IMR-90 (cell line): ENCODE data around the gene MRTFB. TPM values are rescaled to one million over a fixed set of nuclear protein-coding genes. Genes with fewer than 3 reads are reported as not detected.

Source experiments
- ATAC-seq: fragments of 200-7000 bp; cut with Tn5 transposase; 2 replicates; pipeline ENCODE4 v1.9.1; 2020; ENCODE audit warnings: low read depth, mild to moderate bottlenecking, moderate library complexity
- BruUV-seq: library from RNA; stranded (reverse); fragments of 400-500 nt; replicated peaks from 2 replicates; lab custom pipeline; 2021; lab: Mats Ljungman, UMichigan
- CTCF ChIA-PET: fragments of 300-600 bp; formaldehyde crosslinking; extraction: SDS; loops from one replicate; lab custom pipeline; 2021; ENCODE audit warnings: antibody characterized with exemption; lab: Yijun Ruan, JAX
- POLR2A ChIA-PET: fragments of 300-600 bp; sonication (Branson Sonifier 250); formaldehyde crosslinking; loops from one replicate; lab custom pipeline; 2022; ENCODE audit warnings: antibody characterized with exemption; ENCODE audit not compliant: unreplicated experiment; lab: Charles Lee
- DNase-seq: peaks from one replicate; pipeline ENCODE4 v3.0.0; 2013
- H2AFZ ChIP-seq: replicated peaks from 2 replicates; pipeline ENCODE3; 2013; ENCODE audit warnings: low read length, mild to moderate bottlenecking; ENCODE audit not compliant: poor library complexity
- H2AK5ac ChIP-seq: 2 replicates; pipeline ENCODE4 v1.6.1; 2013; ENCODE audit warnings: low read depth, low read length, inconsistent platforms
- H2AK9ac ChIP-seq: replicated peaks from 2 replicates; pipeline ENCODE3; 2013; ENCODE audit warnings: mild to moderate bottlenecking, low read depth, low read length, moderate library complexity; ENCODE audit not compliant: poor library complexity
- H2BK120ac ChIP-seq: 2 replicates; pipeline ENCODE4 v1.6.1; 2013; ENCODE audit warnings: low read depth, low read length, inconsistent platforms
- H2BK15ac ChIP-seq: 3 replicates; pipeline ENCODE4 v1.6.1; 2013; ENCODE audit warnings: low read depth, low read length, inconsistent platforms
- H2BK20ac ChIP-seq: 2 replicates; pipeline ENCODE4 v1.6.1; 2013; ENCODE audit warnings: low read depth, mild to moderate bottlenecking, inconsistent platforms, low read length, moderate library complexity
- H2BK5ac ChIP-seq: 2 replicates; pipeline ENCODE4 v1.6.1; 2013; ENCODE audit warnings: mild to moderate bottlenecking, low read depth, low read length, inconsistent platforms; ENCODE audit not compliant: poor library complexity, severe bottlenecking
- H3K14ac ChIP-seq: replicated peaks from 2 replicates; pipeline ENCODE4 v1.6.1; 2013; ENCODE audit warnings: low read depth, low read length, inconsistent platforms
- H3K18ac ChIP-seq: 2 replicates; pipeline ENCODE4 v1.6.1; 2013; ENCODE audit warnings: low read depth, low read length, control low read depth
- H3K23ac ChIP-seq: 2 replicates; pipeline ENCODE4 v1.6.1; 2013; ENCODE audit warnings: low read depth, low read length, inconsistent platforms
- H3K27ac ChIP-seq: 2 replicates; pipeline ENCODE4 v1.5.1; 2013; ENCODE audit warnings: mild to moderate bottlenecking, control low read depth, low read length; ENCODE audit not compliant: insufficient read depth
- H3K27me3 ChIP-seq: 2 replicates; pipeline ENCODE4 v1.6.1; 2013; ENCODE audit warnings: low read length; ENCODE audit not compliant: control insufficient read depth, insufficient read depth
- H3K36me3 ChIP-seq: 2 replicates; pipeline ENCODE4 v1.6.1; 2013; ENCODE audit warnings: low read length, mixed read lengths; ENCODE audit not compliant: control insufficient read depth, insufficient read depth
- H3K4ac ChIP-seq: 2 replicates; pipeline ENCODE4 v1.6.1; 2013; ENCODE audit warnings: low read depth, low read length, inconsistent platforms
- H3K4me1 ChIP-seq: 2 replicates; pipeline ENCODE4 v1.6.1; 2013; ENCODE audit warnings: low read length, mixed read lengths; ENCODE audit not compliant: control insufficient read depth, insufficient read depth
- H3K4me2 ChIP-seq: 2 replicates; pipeline ENCODE4 v1.6.1; 2013; ENCODE audit warnings: low read depth, mild to moderate bottlenecking, control low read depth, low read length, moderate library complexity
- H3K4me3 ChIP-seq: 2 replicates; pipeline ENCODE4 v1.5.1; 2013; ENCODE audit warnings: low read depth, mild to moderate bottlenecking, control low read depth, low read length, moderate library complexity; ENCODE audit not compliant: insufficient read depth
- H3K56ac ChIP-seq: 2 replicates; pipeline ENCODE4 v1.6.1; 2013; ENCODE audit warnings: low read length, inconsistent platforms; ENCODE audit not compliant: insufficient read depth; ENCODE audit errors: extremely low read depth
- H3K79me1 ChIP-seq, 2 experiments: 2 replicates each; pipeline ENCODE4 v1.6.1; 2013; ENCODE audit warnings: low read length in 2 of 2, inconsistent platforms in 1 of 2, low read depth in 1 of 2
- H3K9ac ChIP-seq: 2 replicates; pipeline ENCODE4 v1.6.1; 2013; ENCODE audit warnings: low read depth, low read length, control low read depth
- H3K9me1 ChIP-seq: 2 replicates; pipeline ENCODE4 v1.6.1; 2013; ENCODE audit warnings: low read length, inconsistent platforms; ENCODE audit not compliant: insufficient read depth
- H3K9me3 ChIP-seq: 2 replicates; pipeline ENCODE4 v1.6.1; 2013; ENCODE audit warnings: low read length; ENCODE audit not compliant: control insufficient read depth, insufficient read depth
- H4K20me1 ChIP-seq: 2 replicates; pipeline ENCODE4 v1.6.1; 2013; ENCODE audit warnings: low read length, inconsistent platforms; ENCODE audit not compliant: insufficient read depth
- H4K5ac ChIP-seq: 2 replicates; pipeline ENCODE4 v1.6.1; 2013; ENCODE audit warnings: mild to moderate bottlenecking, low read depth, low read length, control low read depth
- H4K8ac ChIP-seq, 2 experiments: 2 replicates each; pipeline ENCODE4 v1.6.1; 2013; ENCODE audit warnings: low read depth in 2 of 2, low read length in 2 of 2, control low read depth in 1 of 2, inconsistent platforms in 1 of 2
- H4K91ac ChIP-seq: 2 replicates; pipeline ENCODE4 v1.6.1; 2013; ENCODE audit warnings: low read depth, low read length, inconsistent platforms; ENCODE audit not compliant: insufficient read depth
- BHLHE40 ChIP-seq: fragments of 150-350 bp; IDR thresholded peaks from 2 replicates; pipeline ENCODE4 v1.6.1; 2016; ENCODE audit warnings: mild to moderate bottlenecking, low read depth, low read length
- CEBPB ChIP-seq: IDR thresholded peaks from 2 replicates; pipeline ENCODE4 v1.6.1; 2012; ENCODE audit warnings: low read depth, low read length, improper control_type of control experiment
- CHD1 ChIP-seq: IDR thresholded peaks from 2 replicates; pipeline ENCODE4 v1.6.1; 2012; ENCODE audit warnings: low read depth, low read length, improper control_type of control experiment
- CTCF ChIP-seq: conservative IDR thresholded peaks from 2 replicates; pipeline ENCODE4 v1.5.1; 2012; ENCODE audit warnings: mild to moderate bottlenecking, low read depth, low read length, improper control_type of control experiment
- ELK1 ChIP-seq: fragments of 150-350 bp; IDR thresholded peaks from 2 replicates; pipeline ENCODE4 v1.6.1; 2016; ENCODE audit warnings: low read depth, mild to moderate bottlenecking, low read length, moderate library complexity, borderline replicate concordance
- FOS ChIP-seq: fragments of 150-350 bp; IDR thresholded peaks from 2 replicates; pipeline ENCODE4 v1.6.1; 2016; ENCODE audit warnings: low read depth, low read length
- MAFK ChIP-seq: IDR thresholded peaks from 2 replicates; pipeline ENCODE4 v1.6.1; 2012; ENCODE audit warnings: low read depth, low read length, improper control_type of control experiment
- MAZ ChIP-seq: IDR thresholded peaks from 2 replicates; pipeline ENCODE4 v1.6.1; 2012; ENCODE audit warnings: low read depth, mild to moderate bottlenecking, low read length, improper control_type of control experiment, moderate library complexity, borderline replicate concordance
- MXI1 ChIP-seq: IDR thresholded peaks from 2 replicates; pipeline ENCODE4 v1.6.1; 2012; ENCODE audit warnings: low read depth, mild to moderate bottlenecking, low read length, moderate library complexity, borderline replicate concordance
- NFE2L2 ChIP-seq: fragments of 150-350 bp; IDR thresholded peaks from 2 replicates; pipeline ENCODE4 v1.6.1; 2016; ENCODE audit warnings: low read depth, mild to moderate bottlenecking, low read length
- POLR2A ChIP-seq: IDR thresholded peaks from 2 replicates; pipeline ENCODE4 v1.6.1; 2012; ENCODE audit warnings: mild to moderate bottlenecking, low read depth, low read length
- RAD21 ChIP-seq: IDR thresholded peaks from 2 replicates; pipeline ENCODE4 v1.6.1; 2012; ENCODE audit warnings: low read length, improper control_type of control experiment
- RCOR1 ChIP-seq: IDR thresholded peaks from 2 replicates; pipeline ENCODE4 v1.6.1; 2012; ENCODE audit warnings: mild to moderate bottlenecking, low read length, improper control_type of control experiment; ENCODE audit not compliant: insufficient replicate concordance
- RFX5 ChIP-seq: IDR thresholded peaks from 2 replicates; pipeline ENCODE4 v1.8.0; 2012; ENCODE audit warnings: low read depth, mild to moderate bottlenecking, low read length, moderate library complexity
- SMC3 ChIP-seq: fragments of 150-350 bp; IDR thresholded peaks from 2 replicates; pipeline ENCODE4 v1.6.1; 2016; ENCODE audit warnings: low read depth, mild to moderate bottlenecking, antibody characterized with exemption, low read length, moderate library complexity
- USF2 ChIP-seq: fragments of 150-350 bp; IDR thresholded peaks from 2 replicates; pipeline ENCODE4 v1.6.1; 2017; ENCODE audit warnings: mild to moderate bottlenecking, antibody characterized with exemption, low read length, low read depth
- dilution Hi-C: fragments of 300-500 bp; cut with HindIII; formaldehyde crosslinking; loops from one replicate; pipeline ENCODE4 v1.14.3; 2018; ENCODE audit warnings: low sequenced_read_pairs; ENCODE audit not compliant: unreplicated experiment
- in situ Hi-C: fragments of 300-500 bp; cut with MboI; formaldehyde crosslinking; loops from 3 replicates; pipeline ENCODE4 v1.14.3; 2019; ENCODE audit warnings: low sequenced_read_pairs, inconsistent platforms, mixed read lengths
- intact Hi-C: fragments of 100-400 bp; cut with micrococcal nuclease; formaldehyde crosslinking; loops from 2 replicates; pipeline ENCODE4 v1.10.0; 2022
- polyA plus RNA-seq, 3 experiments: library from polyadenylated mRNA; depleted of rRNA; stranded (reverse); fragments of >200 nt; gene quantifications; 2 replicates each; pipeline ENCODE4 v1.2.3, GENCODE V29; 2012; ENCODE audit warnings: low replicate concordance in 1 of 3
- total RNA-seq: library from RNA; depleted of rRNA; stranded (reverse); fragments of >200 nt; gene quantifications from 2 replicates; pipeline ENCODE4 v1.2.3, GENCODE V29; 2012

The MRTFB gene
- total and polyA plus RNA-seq, 2 of the 4 experiments (the other 2 are of a cell fraction), result 4.4 to 5.4 TPM

- Histone ChIP-seq H3K79me1 (no peaks in the 10 kb centered on the region), H2BK20ac (no peak overlapping the region), H2AK5ac (no peak overlapping the region), H3K9me1 (no peaks in the 10 kb centered on the region; the same call in 1 of the 2 replicates), H2AK9ac (no peak overlapping the region), H3K23ac (no peak overlapping the region), H2AFZ (no peak overlapping the region), H3K9me3 (no peaks in the 10 kb centered on the region), H3K14ac (no peak overlapping the region), H4K5ac (no peak overlapping the region), H3K36me3 (peaks cover 22% of the 10 kb centered on the region), H3K56ac (no peak overlapping the region), H3K27ac (no peak overlapping the region), H3K4me3 (no peak overlapping the region), H3K9ac (no peak overlapping the region), H4K20me1 (no peaks in the 10 kb centered on the region), H2BK120ac (no peak overlapping the region), H2BK5ac (no peak overlapping the region), H3K18ac (no peak overlapping the region), H3K4me2 (no peak overlapping the region), H4K8ac (no peak overlapping the region), H4K91ac (no peak overlapping the region), H3K4me1 (no peaks in the 10 kb centered on the region), H3K27me3 (no peaks in the 10 kb centered on the region), H2BK15ac (no peak overlapping the region), H3K4ac (no peak overlapping the region)
- DNase-seq, result no peak
- ATAC-seq, result no peak
- in situ Hi-C loops (no loop called here), dilution Hi-C loops (no loop called here), intact Hi-C loops (no loop called here)
- BruUV-seq, result no TSS peak
- ChIA-PET POLR2A (no interaction called here), CTCF (no interaction called here)
- TF ChIP-seq NFE2L2 (no peak), BHLHE40 (no peak), FOS (no peak), CHD1 (no peak), USF2 (no peak), RAD21 (no peak), MAZ (no peak), POLR2A (no peak), MAFK (no peak), MXI1 (no peak), CTCF (no peak), ELK1 (no peak), RCOR1 (no peak), SMC3 (no peak), RFX5 (no peak), CEBPB (no peak)
Observed at GRCh38 chr16:14252860-14253259, 181.7 kb downstream of the MRTFB start.
